Activated CD8-positive, alpha-beta T cell treated with anti-CD3 and anti-CD28 coated beads for 36 hours (primary cell): ENCODE data around the gene MAP1B. TPM values are rescaled to one million over a fixed set of nuclear protein-coding genes. Genes with fewer than 3 reads are reported as not detected.

ENCODE experiments used
- ATAC-seq: fragments of 200-7000 bp; cut with Tn5 transposase; one replicate; pipeline ENCODE4 v1.10.0; 2021; ENCODE audit warnings: mild to moderate bottlenecking, moderate library complexity
- CTCF ChIA-PET: fragments of 350-600 bp; sonication (Branson Sonifier 250); formaldehyde crosslinking; loops from one replicate; lab custom pipeline; 2021; ENCODE audit warnings: antibody characterized with exemption; lab: Charles Lee
- POLR2A ChIA-PET: fragments of 350-600 bp; sonication (Branson Sonifier 250); formaldehyde crosslinking; loops from one replicate; lab custom pipeline; 2021; ENCODE audit warnings: antibody characterized with exemption; lab: Charles Lee
- DNase-seq: peaks from one replicate; pipeline ENCODE4 v3.0.0-alpha.2; 2020
- H3K27ac Mint-ChIP-seq: one replicate; pipeline ENCODE4 v1.8.0; 2021; ENCODE audit warnings: mild to moderate bottlenecking, mixed read lengths
- H3K27me3 Mint-ChIP-seq: one replicate; pipeline ENCODE4 v1.8.0; 2021; ENCODE audit warnings: mixed read lengths
- H3K36me3 Mint-ChIP-seq: one replicate; pipeline ENCODE4 v1.8.0; 2021; ENCODE audit warnings: low read depth, mixed read lengths
- H3K4me1 Mint-ChIP-seq: one replicate; pipeline ENCODE4 v1.8.0; 2021; ENCODE audit warnings: low read depth, mixed read lengths
- H3K4me3 Mint-ChIP-seq: one replicate; pipeline ENCODE4 v1.8.0; 2021; ENCODE audit warnings: mild to moderate bottlenecking, moderate library complexity, mixed read lengths
- H3K9me3 Mint-ChIP-seq: one replicate; pipeline ENCODE4 v1.8.0; 2021; ENCODE audit warnings: mixed read lengths
- intact Hi-C: fragments of 100-400 bp; cut with micrococcal nuclease; formaldehyde crosslinking; loops from one replicate; pipeline ENCODE4 v1.10.0; 2022
- total RNA-seq, 2 experiments: library from RNA; stranded (reverse); gene quantifications; one replicate each; pipeline ENCODE4 v1.2.3, GENCODE V29; 2021
- TF ChIP-seq, protein P1 (sequence below): fragments of 200-600 bp; IDR thresholded peaks from one replicate; pipeline ENCODE4 v1.8.0; 2022; ENCODE audit warnings: antibody characterized with exemption, mild to moderate bottlenecking

Gene MAP1B
- total RNA-seq, 2 experiments from 2014 or later = 0.09 to 0.25 TPM

DNA sequence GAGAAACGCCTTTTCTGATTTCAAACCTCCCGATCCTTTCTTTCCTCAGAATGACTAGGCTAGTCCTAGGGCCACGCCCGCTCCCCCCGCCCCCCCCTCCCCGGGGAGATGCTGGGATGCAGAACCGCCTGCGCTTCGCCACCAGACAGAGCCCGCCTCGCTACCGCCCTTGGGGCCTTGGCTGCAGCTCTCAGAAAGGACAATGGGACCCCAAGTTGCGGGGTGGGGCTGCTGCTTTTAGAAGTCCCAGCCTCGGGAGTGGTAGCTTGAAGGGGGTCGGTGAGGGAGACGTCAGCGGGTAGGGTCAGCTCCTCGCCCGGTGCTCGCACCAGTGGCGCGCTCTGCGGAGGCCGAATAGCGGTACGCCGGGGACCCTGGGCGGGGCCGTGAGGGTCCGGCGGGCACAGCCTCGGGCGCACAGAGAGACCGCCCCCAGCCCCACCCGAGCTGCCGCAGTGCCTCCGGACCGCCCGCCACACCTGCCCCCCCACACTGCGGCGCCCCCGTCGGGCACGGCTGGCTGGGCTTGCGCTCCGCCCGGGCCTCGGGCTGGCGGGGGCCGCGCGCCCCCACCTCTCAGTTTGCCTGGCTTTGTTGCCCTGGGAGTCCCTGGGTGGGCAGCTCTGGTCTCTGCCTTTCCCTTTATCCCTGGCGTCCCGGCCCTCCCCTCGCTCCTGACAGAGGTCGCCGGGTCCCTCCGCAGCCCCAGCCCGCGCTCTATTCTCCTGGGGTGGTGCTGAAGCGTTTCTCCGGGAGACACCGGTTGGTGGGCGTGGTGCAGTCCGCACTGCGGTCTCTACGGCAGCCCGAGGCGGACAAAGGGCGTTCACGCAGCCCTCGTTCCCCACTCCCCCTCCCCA, 1.2 kb downstream of the MAP1B start:
- TF ChIP-seq, protein P1, sequence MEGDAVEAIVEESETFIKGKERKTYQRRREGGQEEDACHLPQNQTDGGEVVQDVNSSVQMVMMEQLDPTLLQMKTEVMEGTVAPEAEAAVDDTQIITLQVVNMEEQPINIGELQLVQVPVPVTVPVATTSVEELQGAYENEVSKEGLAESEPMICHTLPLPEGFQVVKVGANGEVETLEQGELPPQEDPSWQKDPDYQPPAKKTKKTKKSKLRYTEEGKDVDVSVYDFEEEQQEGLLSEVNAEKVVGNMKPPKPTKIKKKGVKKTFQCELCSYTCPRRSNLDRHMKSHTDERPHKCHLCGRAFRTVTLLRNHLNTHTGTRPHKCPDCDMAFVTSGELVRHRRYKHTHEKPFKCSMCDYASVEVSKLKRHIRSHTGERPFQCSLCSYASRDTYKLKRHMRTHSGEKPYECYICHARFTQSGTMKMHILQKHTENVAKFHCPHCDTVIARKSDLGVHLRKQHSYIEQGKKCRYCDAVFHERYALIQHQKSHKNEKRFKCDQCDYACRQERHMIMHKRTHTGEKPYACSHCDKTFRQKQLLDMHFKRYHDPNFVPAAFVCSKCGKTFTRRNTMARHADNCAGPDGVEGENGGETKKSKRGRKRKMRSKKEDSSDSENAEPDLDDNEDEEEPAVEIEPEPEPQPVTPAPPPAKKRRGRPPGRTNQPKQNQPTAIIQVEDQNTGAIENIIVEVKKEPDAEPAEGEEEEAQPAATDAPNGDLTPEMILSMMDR = no peak
- intact Hi-C loops = no loop called here
- POLR2A ChIA-PET = no interaction called here
- Mint-ChIP-seq H3K27me3 (peaks cover 59% of the 10 kb centered on the region), H3K4me3 (peak overlapping the region; percentile 25), H3K27ac (no peak overlapping the region), H3K36me3 (no peaks in the 10 kb centered on the region), H3K4me1 (peaks cover 9% of the 10 kb centered on the region), H3K9me3 (no peaks in the 10 kb centered on the region)
- DNase-seq (peak; percentile 14), ATAC-seq (peak; percentile 39)
- CTCF ChIA-PET = interaction anchor here (1.0 kb wide), 1 partner anchor 10 kb away, joined by 4 read pairs; no protein-coding TSS in a partner anchor

DNA sequence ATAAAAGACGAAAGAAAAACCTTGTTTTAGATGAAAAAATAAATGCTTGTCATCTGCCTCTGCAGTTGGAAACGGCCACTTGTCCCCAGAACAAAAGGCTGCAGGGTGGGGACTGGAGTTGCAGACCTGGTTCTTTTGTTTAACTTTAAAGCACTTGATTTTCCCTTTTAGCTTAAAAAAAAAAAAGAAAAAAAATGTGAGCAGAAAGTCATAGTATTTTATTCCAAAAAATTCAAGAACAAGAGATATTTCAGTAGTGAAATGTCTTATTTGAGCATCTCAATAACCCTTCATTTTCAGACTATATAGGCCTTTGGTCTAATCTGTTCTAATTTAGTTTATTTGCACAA, 1.8 kb downstream of the MAP1B start:
- Mint-ChIP-seq H3K27ac (no peak overlapping the region), H3K4me3 (peak overlapping the region; percentile 25), H3K9me3 (no peaks in the 10 kb centered on the region), H3K36me3 (no peaks in the 10 kb centered on the region), H3K4me1 (peaks cover 9% of the 10 kb centered on the region), H3K27me3 (peaks cover 61% of the 10 kb centered on the region)
- DNase-seq = no peak
- TF ChIP-seq, protein P1 = no peak
- no peak for ATAC-seq
- CTCF ChIA-PET = no interaction called here
- intact Hi-C loops = no loop called here
- POLR2A ChIA-PET = no interaction called here

DNA sequence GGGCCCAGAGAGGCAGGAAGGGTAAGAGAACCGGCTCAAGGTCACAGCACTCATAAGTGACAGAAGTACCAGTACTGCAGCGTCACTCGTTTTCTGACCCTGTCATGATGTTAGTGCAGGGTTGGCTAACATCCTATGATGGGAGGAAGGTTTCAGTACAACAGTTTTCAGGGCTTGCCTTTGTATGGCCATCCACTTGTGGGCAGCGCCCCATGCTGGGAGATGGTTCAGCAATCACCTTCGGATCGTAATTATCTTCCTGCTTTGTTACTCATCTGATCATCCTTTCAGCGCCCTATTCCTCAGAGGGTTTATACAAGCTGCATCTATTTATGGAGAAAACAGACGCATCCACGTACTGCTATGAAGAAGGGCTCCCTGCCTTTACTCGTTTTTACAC, 2.4 kb downstream of the MAP1B start:
- no peaks in the 10 kb centered on the region for H3K36me3 Mint-ChIP-seq
- H3K27me3 Mint-ChIP-seq = peaks cover 56% of the 10 kb centered on the region
- TF ChIP-seq, protein P1 = no peak
- peaks cover 9% of the 10 kb centered on the region for H3K4me1 Mint-ChIP-seq
- no peak overlapping the region for H3K4me3 Mint-ChIP-seq
- no peaks in the 10 kb centered on the region for H3K9me3 Mint-ChIP-seq
- ATAC-seq = no peak
- H3K27ac Mint-ChIP-seq = no peak overlapping the region
- ChIA-PET POLR2A (no interaction called here), CTCF (no interaction called here)
- no peak for DNase-seq
- intact Hi-C loops = no loop called here

DNA sequence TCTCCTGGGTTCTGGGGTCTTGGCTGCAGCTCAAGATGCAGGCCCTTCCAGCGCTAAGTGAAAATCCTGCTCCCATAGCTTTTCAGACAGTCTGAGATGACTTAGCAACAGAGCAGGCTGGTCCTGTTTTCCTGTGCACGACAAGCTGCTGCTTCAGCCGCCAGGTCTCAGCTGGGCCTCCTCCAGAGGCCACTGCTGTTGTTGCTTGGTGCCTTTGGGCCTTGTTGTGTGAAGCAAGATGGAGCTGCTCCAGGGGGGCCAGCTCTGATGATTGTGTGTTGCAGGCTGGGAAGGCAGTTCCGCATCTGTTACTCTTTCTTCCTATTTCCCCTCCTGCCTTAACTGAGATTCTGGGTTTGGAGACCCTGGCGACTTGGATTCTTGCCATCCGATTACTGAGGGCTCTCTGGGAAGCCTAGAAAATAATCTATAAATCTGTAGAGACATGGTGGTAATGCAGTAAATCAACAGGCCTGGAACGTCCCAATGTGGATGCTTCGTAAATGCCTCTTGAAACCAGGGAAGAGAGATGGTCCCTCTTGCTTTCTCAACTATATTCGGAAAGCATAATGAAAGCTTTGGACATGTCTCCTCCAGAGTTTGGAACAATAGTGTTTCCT, 3.2 kb downstream of the MAP1B start:
- no peak overlapping the region for H3K27ac Mint-ChIP-seq
- no peaks in the 10 kb centered on the region for H3K36me3 Mint-ChIP-seq
- H3K27me3 Mint-ChIP-seq = peaks cover 56% of the 10 kb centered on the region
- no peaks in the 10 kb centered on the region for H3K9me3 Mint-ChIP-seq
- peaks cover 9% of the 10 kb centered on the region for H3K4me1 Mint-ChIP-seq
- ATAC-seq (no peak), DNase-seq (no peak)
- intact Hi-C loops = no loop called here
- TF ChIP-seq, protein P1 = no peak
- CTCF ChIA-PET = no interaction called here
- no peak overlapping the region for H3K4me3 Mint-ChIP-seq
- POLR2A ChIA-PET = no interaction called here

DNA sequence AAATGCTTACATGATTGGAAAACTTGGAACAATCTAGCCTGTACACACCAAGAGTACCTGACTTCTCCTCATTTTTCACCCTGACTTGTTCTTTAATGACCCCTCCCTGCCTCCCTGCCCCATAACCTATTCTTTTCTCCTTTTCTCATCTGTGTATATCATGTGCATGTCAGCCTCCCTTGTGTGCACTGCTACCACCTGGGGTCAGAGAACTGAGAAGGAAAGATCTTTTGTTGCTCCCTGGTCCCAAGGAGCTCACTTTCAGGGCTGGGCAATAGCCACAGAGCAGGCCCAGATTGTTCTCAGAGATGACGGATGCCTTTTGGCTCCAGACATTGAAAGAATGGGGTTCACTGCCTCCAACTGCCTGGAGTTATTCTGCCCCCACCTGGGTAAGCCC, 5.1 kb downstream of the MAP1B start:
- Mint-ChIP-seq H3K27me3 (peaks cover 46% of the 10 kb centered on the region), H3K36me3 (no peaks in the 10 kb centered on the region), H3K4me1 (peaks cover 6% of the 10 kb centered on the region), H3K9me3 (no peaks in the 10 kb centered on the region), H3K27ac (no peak overlapping the region), H3K4me3 (no peak overlapping the region)
- ChIA-PET POLR2A (no interaction called here), CTCF (no interaction called here)
- TF ChIP-seq, protein P1 = no peak
- intact Hi-C loops = no loop called here
- ATAC-seq (no peak), DNase-seq (no peak)
